Measurements from ENCODE around the gene ANKRD66. TPM values are rescaled to one million over a fixed set of nuclear protein-coding genes. Genes with fewer than 3 reads are reported as not detected.

The ANKRD66 gene
- total and polyA plus RNA-seq, 7 donors: not detected

DNA sequence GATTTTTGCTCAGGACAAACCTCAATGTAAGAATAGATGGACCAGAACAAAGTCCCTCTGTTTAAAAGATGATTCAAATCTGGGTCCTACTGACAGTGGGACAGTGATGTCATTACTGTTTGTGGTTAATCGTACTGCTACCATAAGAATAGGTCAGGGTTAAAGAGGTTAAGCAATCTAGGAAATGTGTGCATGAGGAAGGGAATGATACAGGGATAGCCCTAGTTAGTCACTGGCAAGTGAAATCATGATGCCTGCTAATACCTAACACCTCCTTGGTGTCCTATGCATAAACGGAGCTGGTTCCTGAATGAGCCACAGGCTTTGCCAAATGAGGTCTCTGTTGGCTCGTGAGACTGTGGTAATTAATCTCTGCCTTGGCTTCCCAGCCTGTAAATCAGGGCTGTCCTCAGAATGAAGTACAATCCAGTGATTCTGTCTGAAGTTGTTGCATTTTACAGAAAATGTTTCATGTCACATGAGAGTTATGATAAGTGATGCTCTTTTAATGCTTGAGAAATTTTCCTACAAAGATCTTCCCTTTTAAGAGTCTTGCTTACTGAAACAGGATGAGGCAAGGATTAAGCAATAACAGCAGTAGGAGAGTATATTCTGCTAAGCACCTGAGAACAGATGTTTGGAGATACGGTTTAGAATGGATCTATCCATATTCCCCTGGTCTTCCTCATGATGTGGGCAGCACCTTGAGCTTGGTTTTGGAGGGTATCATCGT is 50.3 kb downstream of the ANKRD66 start:
- no peaks in the 10 kb centered on the region for H3K36me3 ChIP-seq
- no peak overlapping the region for H3K27ac ChIP-seq
- intact Hi-C loops (cut with DNase I): no loop called here
- no peaks in the 10 kb centered on the region for H3K4me1 ChIP-seq
- no peaks in the 10 kb centered on the region for H3K9me3 ChIP-seq
- no peaks in the 10 kb centered on the region for H3K27me3 ChIP-seq
- WGBS, 2 donors: 46 to 64% methylated on average over 5 of the region's 5 CpGs
- no peak overlapping the region for H3K4me3 ChIP-seq
- no peak for DNase-seq
- TF ChIP-seq POLR2A (IDR thresholded peaks at IDR 0.05) (no peak), POLR2AphosphoS5 (IDR thresholded peaks at IDR 0.05) (no peak), EP300 (IDR thresholded peaks at IDR 0.05) (no peak)
- TF ChIP-seq, protein P1, sequence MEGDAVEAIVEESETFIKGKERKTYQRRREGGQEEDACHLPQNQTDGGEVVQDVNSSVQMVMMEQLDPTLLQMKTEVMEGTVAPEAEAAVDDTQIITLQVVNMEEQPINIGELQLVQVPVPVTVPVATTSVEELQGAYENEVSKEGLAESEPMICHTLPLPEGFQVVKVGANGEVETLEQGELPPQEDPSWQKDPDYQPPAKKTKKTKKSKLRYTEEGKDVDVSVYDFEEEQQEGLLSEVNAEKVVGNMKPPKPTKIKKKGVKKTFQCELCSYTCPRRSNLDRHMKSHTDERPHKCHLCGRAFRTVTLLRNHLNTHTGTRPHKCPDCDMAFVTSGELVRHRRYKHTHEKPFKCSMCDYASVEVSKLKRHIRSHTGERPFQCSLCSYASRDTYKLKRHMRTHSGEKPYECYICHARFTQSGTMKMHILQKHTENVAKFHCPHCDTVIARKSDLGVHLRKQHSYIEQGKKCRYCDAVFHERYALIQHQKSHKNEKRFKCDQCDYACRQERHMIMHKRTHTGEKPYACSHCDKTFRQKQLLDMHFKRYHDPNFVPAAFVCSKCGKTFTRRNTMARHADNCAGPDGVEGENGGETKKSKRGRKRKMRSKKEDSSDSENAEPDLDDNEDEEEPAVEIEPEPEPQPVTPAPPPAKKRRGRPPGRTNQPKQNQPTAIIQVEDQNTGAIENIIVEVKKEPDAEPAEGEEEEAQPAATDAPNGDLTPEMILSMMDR (IDR thresholded peaks at IDR 0.05): no peak

DNA sequence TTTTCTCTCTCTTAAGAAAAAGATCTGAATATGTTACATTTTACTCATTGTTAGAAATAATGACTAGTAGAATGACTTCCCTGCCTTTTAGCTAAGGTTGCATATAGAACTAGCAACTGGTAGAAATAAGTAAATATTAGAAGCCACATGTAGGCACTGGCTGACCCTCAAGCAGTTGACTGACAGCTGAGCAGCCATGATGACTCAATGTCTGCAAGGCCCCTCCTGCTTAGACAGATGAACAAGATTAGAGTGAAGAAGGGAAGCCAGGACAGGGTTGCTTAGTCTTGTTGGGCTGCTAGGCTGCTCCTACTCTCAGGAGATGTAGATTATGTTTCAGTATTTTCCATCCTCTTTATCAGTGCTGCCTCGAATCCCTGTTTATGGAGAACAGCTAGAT is 52.9 kb downstream of the ANKRD66 start:
- H3K4me1 ChIP-seq: no peaks in the 10 kb centered on the region
- no peaks in the 10 kb centered on the region for H3K27me3 ChIP-seq
- 73 to 80% methylated on average over 1 of the region's 1 CpG for WGBS, 2 donors
- H3K4me3 ChIP-seq: no peak overlapping the region
- DNase-seq: no peak
- H3K27ac ChIP-seq: no peak overlapping the region
- no peak for TF ChIP-seq POLR2A (IDR thresholded peaks at IDR 0.05)
- TF ChIP-seq POLR2AphosphoS5 (IDR thresholded peaks at IDR 0.05): no peak
- TF ChIP-seq, protein P1 (IDR thresholded peaks at IDR 0.05): no peak
- TF ChIP-seq EP300 (IDR thresholded peaks at IDR 0.05): no peak
- H3K36me3 ChIP-seq: no peaks in the 10 kb centered on the region
- H3K9me3 ChIP-seq: peaks cover 0 to 2% (median 0%) of the 10 kb centered on the region in 4 donors
- intact Hi-C loops (cut with DNase I): no loop called here

DNA sequence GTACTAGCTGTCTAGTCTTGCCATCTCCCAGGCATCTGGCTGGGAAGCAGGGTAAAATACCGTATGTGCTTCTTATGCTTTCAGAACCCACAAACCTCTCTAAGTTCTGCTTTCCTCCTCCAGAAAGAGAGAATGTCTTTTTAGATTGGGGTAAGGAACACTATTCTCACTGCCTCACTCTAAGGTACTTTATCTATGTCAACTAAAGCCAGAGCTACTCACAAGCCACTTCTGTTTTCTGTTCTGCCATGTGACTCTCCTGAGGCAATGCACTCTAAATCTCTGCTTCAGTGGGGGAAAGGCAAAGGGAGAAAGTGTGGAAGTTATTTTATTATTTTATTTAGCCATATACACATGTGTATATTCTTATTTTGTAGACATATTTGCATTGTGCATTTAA is 62.1 kb downstream of the ANKRD66 start:
- H3K4me3 ChIP-seq: no peak overlapping the region
- intact Hi-C loops (cut with DNase I): no loop called here
- WGBS, 2 donors: 17 to 24% methylated on average over 1 of the region's 1 CpG

More for the DNA sequence above, 62.1 kb downstream of the ANKRD66 start:
- no peaks in the 10 kb centered on the region for H3K27me3 ChIP-seq
- DNase-seq: no peak
- TF ChIP-seq, protein P1 (IDR thresholded peaks at IDR 0.05): no peak
- TF ChIP-seq POLR2A (IDR thresholded peaks at IDR 0.05): no peak
- H3K9me3 ChIP-seq: peaks cover 0 to 3% (median 0%) of the 10 kb centered on the region in 4 donors
- no peaks in the 10 kb centered on the region for H3K36me3 ChIP-seq
- no peak overlapping the region for H3K27ac ChIP-seq
- H3K4me1 ChIP-seq: no peaks in the 10 kb centered on the region

Other genes starting within 250 kb of the ANKRD66 start
- gene CYP39A1, start 94.1 kb upstream of the ANKRD66 start, total RNA-seq: 1 to 10 TPM; 1.8 to 7.7 (median 4.5) TPM
- 1 to 10 TPM; 1.6 to 3.0 (median 2.4) TPM for gene CYP39A1, start 94.1 kb upstream of the ANKRD66 start, polyA plus RNA-seq
- gene SLC25A27, start 94.0 kb upstream of the ANKRD66 start, total RNA-seq: 10 to 100 TPM; 25.0 to 54.6 (median 38.2) TPM
- gene SLC25A27, start 94.0 kb upstream of the ANKRD66 start, polyA plus RNA-seq: 1 to 10 TPM in 2 of 3 donors, not detected in 1; 4.2 to 4.9 TPM
- gene TDRD6, start 59.0 kb upstream of the ANKRD66 start, total RNA-seq: 1 to 10 TPM in 2 of 4 donors, under 1 TPM in 2; 0.49 to 1.9 (median 1.4) TPM
- gene TDRD6, start 59.0 kb upstream of the ANKRD66 start, polyA plus RNA-seq: under 1 TPM in 2 of 3 donors, not detected in 1; under 0.01 to 0.10 TPM
- gene PLA2G7, start 11.6 kb upstream of the ANKRD66 start, total RNA-seq: 1 to 10 TPM in 1 of 4 donors, under 1 TPM in 1, not detected in 2; 0.49 to 1.1 TPM
- gene PLA2G7, start 11.6 kb upstream of the ANKRD66 start, polyA plus RNA-seq: 10 to 100 TPM in 1 of 3 donors, 1 to 10 TPM in 2; 6.6 to 43.0 (median 8.7) TPM
- under 1 TPM in 1 of 4 donors, not detected in 3; 0.36 TPM for gene MEP1A, start 46.5 kb downstream of the ANKRD66 start, total RNA-seq
- gene MEP1A, start 46.5 kb downstream of the ANKRD66 start, polyA plus RNA-seq: 10 to 100 TPM; 39.1 to 45.6 (median 43.0) TPM
- 10 to 100 TPM in 1 of 4 donors, 1 to 10 TPM in 3; 7.3 to 15.0 (median 9.0) TPM for gene ADGRF5, start 175.0 kb downstream of the ANKRD66 start, total RNA-seq
- 1 to 10 TPM; 1.2 to 3.3 (median 1.4) TPM for gene ADGRF5, start 175.0 kb downstream of the ANKRD66 start, polyA plus RNA-seq

All from sigmoid colon (tissue), 7 donors.